Measurements from ENCODE around the gene GFPT2.

- TF ChIP-seq CTCF (IDR thresholded peaks at IDR 0.05 in 4 of 5, conservative IDR thresholded peaks at IDR 0.05 in 1 of 5) = no peak
- TF ChIP-seq POLR2A (IDR thresholded peaks at IDR 0.05) = no peak
Measured at GRCh38 chr5:180350296-180350695, 2.8 kb downstream of the GFPT2 start.

Measured in gastrocnemius medialis (tissue), 4 donors.